Suppressor macrophage treated with lipopolysaccharide for 4 hours (primary cell): Measurements from ENCODE around the gene SYNE3.
"Not testable (repeated sequence)": the region's sequence is repeated elsewhere in the genome, so short reads cannot be mapped to it uniquely, and the experiment has no call there.

ENCODE experiments used
- DNase-seq: peaks from one replicate; pipeline ENCODE4 v3.0.0-alpha.2; 2020

Gene SYNE3

DNA sequence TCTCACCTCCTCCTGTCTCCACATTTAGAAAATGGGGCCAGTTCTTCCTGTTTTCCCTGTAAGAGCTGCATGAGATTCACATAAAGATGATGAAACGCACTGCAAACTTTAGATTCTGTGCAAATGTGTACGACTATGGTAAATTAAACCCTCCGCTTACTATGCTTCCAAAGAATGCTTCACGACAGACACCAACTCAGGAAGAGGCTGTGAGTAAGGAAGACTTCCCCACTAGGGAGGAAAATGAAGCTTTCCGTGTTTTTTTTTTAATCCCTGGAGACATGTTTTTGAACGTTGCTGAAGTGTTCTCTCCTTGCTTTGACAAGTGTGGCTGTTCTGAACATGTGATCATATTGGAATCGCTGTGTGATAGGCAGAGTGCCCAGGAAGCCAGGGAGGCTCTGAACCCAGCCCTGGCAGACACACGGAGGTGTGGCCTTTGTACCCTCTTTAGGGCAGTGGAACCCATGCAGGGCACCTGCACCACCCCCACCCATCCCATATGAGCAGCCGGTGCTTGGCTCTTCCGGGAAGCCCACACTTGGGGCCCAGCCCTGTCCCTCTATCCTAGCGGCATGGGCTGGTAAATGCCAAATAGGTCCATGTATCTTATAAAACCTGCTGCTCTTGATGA is 7.5 kb upstream of the SYNE3 start:
- peak; percentile 28 for DNase-seq

DNA sequence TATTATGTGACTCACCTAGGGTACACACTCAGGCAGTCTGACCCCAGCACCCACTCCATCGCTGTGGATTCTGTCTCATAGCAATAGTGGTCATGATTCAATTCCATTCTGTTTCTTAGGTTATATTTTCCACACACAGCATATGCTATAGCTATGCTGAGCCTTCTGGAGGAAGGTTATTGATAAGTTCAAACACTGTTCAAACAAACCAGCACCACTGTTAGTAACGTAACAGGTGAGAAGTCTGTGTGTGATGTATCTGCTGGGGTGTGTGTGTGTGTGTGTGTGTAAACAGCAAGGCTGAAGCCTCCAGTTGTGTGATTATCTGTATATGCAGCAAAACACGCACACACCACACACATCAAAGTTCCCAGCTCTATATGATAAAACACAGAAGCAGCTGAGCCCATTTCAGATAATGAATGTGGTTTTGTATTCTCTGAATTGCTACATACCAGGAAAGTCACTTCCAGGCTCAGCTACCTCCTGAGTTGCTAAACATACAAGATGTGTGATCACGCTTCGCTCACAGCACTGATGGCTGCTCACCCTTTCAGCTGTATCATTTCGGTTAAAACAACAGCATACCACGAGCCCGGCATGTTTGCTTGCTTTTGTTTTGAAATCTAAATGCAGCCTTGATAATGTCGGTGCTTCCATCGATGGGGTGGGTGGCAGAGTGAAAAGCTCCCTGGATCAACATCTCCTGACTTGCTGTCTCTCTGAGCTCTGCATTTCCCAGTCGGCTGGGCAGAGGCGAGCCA is 6.8 kb upstream of the SYNE3 start:
- peak; percentile 50 for DNase-seq

DNA sequence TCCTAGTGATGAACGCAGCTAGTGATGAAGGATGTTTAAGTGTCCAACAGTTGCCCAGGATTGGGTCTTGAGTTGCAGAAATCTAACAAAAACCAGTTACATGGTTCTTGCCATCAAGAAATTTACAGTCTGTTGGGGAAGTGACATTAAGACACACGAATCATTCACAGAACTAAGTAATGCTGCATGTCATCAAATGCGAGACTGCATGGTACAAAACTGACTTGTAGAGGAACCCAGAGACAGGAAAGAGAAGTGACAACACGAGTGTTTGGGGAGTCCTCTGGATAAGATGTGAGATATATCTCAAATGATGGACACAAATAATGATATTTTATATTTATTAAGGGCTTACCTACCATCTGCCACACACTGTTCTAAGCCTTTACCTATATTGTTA is 6.1 kb upstream of the SYNE3 start:
- peak; percentile 56 for DNase-seq

DNA sequence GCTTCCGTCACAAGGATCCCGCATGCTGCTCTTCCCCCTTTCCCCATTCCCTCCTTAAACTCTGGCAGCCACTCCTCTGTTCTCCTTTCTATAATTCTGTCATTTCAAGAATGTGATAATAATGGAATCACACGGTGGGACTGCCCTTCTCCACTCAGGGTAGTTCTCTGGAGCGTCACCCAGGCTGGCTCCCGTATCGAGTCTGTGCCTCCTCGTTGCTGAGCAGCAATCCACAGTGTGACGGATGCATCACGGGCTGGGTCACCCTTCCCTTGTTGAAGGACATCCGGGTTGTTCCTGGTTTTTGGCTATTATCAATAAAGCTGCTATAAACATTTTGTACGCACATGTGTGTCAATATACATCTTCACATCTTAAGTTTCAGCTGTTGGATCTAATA is 5.7 kb upstream of the SYNE3 start:
- no peak for DNase-seq

GRCh38 chr14:95521001-95521400 is 4.6 kb upstream of the SYNE3 start:
- no peak for DNase-seq

- peak; percentile 68 for DNase-seq
These were observed 3.9 kb upstream of the SYNE3 start for GRCh38 chr14:95520346-95520745.

GRCh38 chr14:95519699-95520098 is 3.2 kb upstream of the SYNE3 start:
- DNase-seq = peak; percentile 91

DNA sequence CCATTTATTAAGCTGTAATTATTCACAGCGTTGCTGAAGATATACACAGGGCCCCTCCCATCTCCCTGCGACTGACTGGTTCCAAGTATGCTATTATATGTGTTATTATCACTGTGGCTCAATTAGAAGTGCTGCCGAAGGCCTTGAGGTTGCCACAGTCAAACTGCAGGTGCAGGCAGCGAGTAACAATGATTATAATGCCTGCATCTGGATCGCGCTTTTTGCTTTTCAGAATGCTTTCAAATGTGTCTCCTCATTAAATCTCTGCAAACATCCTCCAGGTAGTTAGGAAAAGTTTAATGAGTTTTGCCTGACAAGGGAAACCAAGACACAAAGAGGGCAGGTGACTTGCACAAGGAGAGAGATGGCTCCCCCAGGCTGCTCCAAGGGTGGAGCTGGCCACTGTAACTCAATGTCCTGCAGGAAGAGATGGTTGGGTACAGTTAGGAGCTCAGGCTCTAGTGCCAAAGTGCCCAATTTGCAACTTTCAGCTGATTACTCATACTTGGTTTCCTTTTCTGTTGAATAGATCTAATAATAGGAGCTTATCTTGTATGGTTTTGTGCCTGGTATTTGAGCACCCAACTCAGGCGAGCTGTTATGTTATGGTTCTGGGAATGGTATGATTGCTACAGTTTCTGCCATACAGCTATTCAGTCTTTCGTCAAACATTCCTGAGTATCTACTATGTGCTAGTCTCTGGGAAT is 1.7 kb upstream of the SYNE3 start:
- DNase-seq = peak; percentile 54

GRCh38 chr14:95515596-95516552 is 576 bp downstream of the SYNE3 start:
- peak; percentile 94 for DNase-seq

DNA sequence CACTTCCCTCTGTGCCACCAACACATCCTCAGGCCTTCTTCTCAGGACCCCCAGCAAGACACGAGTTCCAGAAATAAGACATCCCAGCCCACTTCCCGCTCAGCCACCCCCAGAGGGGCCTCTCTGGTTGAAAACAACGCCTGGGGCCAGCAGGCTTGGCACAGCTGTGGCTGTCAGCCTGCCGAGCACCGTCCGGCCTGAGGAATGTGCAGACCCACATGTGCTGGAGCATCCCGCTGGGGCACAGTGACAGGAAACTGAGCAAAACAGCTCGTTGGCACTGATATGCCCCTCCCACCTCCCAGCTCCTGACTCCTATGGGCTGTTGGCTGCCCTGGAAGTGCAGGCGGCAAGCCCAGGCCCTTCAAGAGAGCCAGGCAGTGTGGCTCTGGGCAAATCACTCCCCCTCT is 1.4 kb downstream of the SYNE3 start:
- DNase-seq = peak; percentile 33

- DNase-seq = no peak
These were observed 2.0 kb downstream of the SYNE3 start for GRCh38 chr14:95514131-95515079.

- DNase-seq = no peak
These were observed 3.2 kb downstream of the SYNE3 start for GRCh38 chr14:95513291-95513690.

- DNase-seq = no peak
These were observed 4.8 kb downstream of the SYNE3 start for GRCh38 chr14:95511687-95512086.

- DNase-seq = no peak
These were observed 5.6 kb downstream of the SYNE3 start for GRCh38 chr14:95510804-95511203.

DNA sequence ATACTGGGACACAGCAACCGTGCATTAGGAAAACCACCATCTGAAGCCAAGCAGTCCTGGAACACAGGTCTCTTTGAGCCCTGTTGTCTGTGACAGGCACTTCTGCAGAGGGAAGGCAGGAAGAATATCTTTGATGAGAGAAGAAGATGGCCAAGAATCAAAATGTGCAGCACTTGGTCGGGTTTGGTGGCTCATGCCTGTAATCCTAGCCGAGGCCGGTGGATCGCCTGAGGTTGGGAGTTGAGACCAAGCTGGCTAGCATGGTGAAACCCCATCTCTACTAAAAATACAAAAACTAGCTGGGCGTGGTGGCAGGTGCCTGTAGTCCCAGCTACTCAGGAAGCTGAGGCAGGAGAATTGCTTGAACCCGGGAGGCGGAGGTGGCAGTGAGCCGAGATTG is 6.1 kb downstream of the SYNE3 start:
- DNase-seq = not testable (repeated sequence)

GRCh38 chr14:95509495-95509894 is 7.0 kb downstream of the SYNE3 start:
- no peak for DNase-seq

- no peak for DNase-seq
These were observed 8.1 kb downstream of the SYNE3 start for GRCh38 chr14:95508377-95508776.

- DNase-seq = no peak
These were observed 8.7 kb downstream of the SYNE3 start for GRCh38 chr14:95507701-95508103.

DNA sequence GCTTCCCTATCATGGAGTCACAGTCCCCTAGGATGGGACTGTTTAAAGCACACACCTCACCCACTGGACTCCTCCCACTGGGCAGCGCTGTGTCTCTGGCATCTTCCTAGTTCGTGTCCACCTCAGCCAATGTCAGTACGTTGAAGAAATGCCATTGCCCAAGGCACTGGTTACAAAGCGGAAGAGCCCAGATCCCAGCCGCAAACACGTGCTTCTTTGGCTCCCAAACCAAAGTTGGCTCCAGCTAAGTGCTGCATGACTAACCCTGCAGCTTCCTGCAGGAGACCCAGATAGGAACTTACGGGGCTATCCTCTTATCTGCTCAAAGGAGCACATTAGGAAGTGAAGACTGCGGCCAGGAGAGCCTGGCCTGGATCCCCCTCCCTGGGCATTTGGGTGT is 9.3 kb downstream of the SYNE3 start:
- DNase-seq = peak; percentile 92

DNA sequence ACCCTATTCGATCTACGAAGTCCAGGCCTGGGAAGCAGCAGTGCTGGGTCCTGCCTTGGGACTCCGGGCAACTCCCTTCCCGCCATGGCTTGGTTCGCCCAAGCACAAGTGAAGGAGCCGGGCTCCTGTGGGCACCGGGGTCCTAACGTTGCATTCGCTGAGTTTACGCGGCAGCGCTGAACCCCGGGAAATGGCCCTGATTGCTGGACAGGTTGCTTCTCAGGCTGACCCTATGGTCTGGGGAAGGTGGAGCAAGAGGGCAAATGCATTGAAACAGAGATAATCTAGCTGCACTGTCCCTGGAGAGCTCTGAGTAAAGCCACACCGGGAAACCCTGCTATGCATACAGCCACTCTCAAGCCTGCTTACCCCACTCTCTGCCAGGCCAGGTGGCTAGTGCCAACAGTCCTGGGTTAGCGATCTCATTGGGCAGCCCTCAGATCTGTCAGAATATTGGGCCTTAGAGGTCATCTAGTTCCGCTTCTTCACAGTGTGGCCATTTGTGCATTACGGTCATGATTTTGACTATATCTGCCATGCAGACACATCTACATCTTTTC is 11.3 kb downstream of the SYNE3 start:
- no peak for DNase-seq
